ENCODE results near the gene CAMK4. TPM values are rescaled to one million over a fixed set of nuclear protein-coding genes. Genes with fewer than 3 reads are reported as not detected.

The CAMK4 gene
- polyA plus RNA-seq, 1 donor: 10.9 TPM

- no peak overlapping the region for H3K27ac ChIP-seq (ENCODE audit: low read length)
- no peaks in the 10 kb centered on the region for H3K4me1 ChIP-seq (ENCODE audit: control insufficient read depth, insufficient read depth, low read length)
- no peak for DNase-seq
- no CpG with 5 or more reads among the region's 4 CpGs for WGBS (ENCODE audit: insufficient coverage, low lambda C conversion rate)
- H3K27me3 ChIP-seq (ENCODE audit: control insufficient read depth, insufficient read depth, low read length): no peaks in the 10 kb centered on the region
- H3K9me3 ChIP-seq (ENCODE audit: control insufficient read depth, low read depth, low read length): no peaks in the 10 kb centered on the region
- no peaks in the 10 kb centered on the region for H3K36me3 ChIP-seq (ENCODE audit: control insufficient read depth, insufficient read depth, low read length)
- no peak overlapping the region for H3K4me3 ChIP-seq (ENCODE audit: low read length)
These were observed 84.8 kb downstream of the CAMK4 start for GRCh38 chr5:111308951-111309350.

GRCh38 chr5:111309384-111309783 lies 85.2 kb downstream of the CAMK4 start:
- no peaks in the 10 kb centered on the region for H3K36me3 ChIP-seq (ENCODE audit: control insufficient read depth, insufficient read depth, low read length)
- H3K4me3 ChIP-seq (ENCODE audit: low read length): no peak overlapping the region
- no peaks in the 10 kb centered on the region for H3K4me1 ChIP-seq (ENCODE audit: control insufficient read depth, insufficient read depth, low read length)
- no peak overlapping the region for H3K27ac ChIP-seq (ENCODE audit: low read length)
- H3K27me3 ChIP-seq (ENCODE audit: control insufficient read depth, insufficient read depth, low read length): no peaks in the 10 kb centered on the region
- no peak for DNase-seq
- no CpG with 5 or more reads among the region's 2 CpGs for WGBS (ENCODE audit: insufficient coverage, low lambda C conversion rate)
- H3K9me3 ChIP-seq (ENCODE audit: control insufficient read depth, low read depth, low read length): no peaks in the 10 kb centered on the region

- Histone ChIP-seq H3K27ac (ENCODE audit: low read length) (no peak overlapping the region), H3K4me3 (ENCODE audit: low read length) (no peak overlapping the region), H3K36me3 (ENCODE audit: control insufficient read depth, insufficient read depth, low read length) (no peaks in the 10 kb centered on the region), H3K27me3 (ENCODE audit: control insufficient read depth, insufficient read depth, low read length) (no peaks in the 10 kb centered on the region), H3K4me1 (ENCODE audit: control insufficient read depth, insufficient read depth, low read length) (no peaks in the 10 kb centered on the region), H3K9me3 (ENCODE audit: control insufficient read depth, low read depth, low read length) (no peaks in the 10 kb centered on the region)
- DNase-seq: no peak
- WGBS (ENCODE audit: insufficient coverage, low lambda C conversion rate): no CpG with 5 or more reads among the region's 6 CpGs
These were observed 86.8 kb downstream of the CAMK4 start for GRCh38 chr5:111310711-111311620.

- Histone ChIP-seq H3K9me3 (ENCODE audit: control insufficient read depth, low read depth, low read length) (no peaks in the 10 kb centered on the region), H3K36me3 (ENCODE audit: control insufficient read depth, insufficient read depth, low read length) (no peaks in the 10 kb centered on the region), H3K4me3 (ENCODE audit: low read length) (no peak overlapping the region), H3K4me1 (ENCODE audit: control insufficient read depth, insufficient read depth, low read length) (no peaks in the 10 kb centered on the region), H3K27ac (ENCODE audit: low read length) (no peak overlapping the region), H3K27me3 (ENCODE audit: control insufficient read depth, insufficient read depth, low read length) (no peaks in the 10 kb centered on the region)
- no peak for DNase-seq
- WGBS (ENCODE audit: insufficient coverage, low lambda C conversion rate): 80% methylated on average over 1 of the region's 1 CpG
These were observed 87.5 kb downstream of the CAMK4 start for GRCh38 chr5:111311666-111312065.

GRCh38 chr5:111313017-111313724 lies 89.0 kb downstream of the CAMK4 start:
- Histone ChIP-seq H3K36me3 (ENCODE audit: control insufficient read depth, insufficient read depth, low read length) (no peaks in the 10 kb centered on the region), H3K4me3 (ENCODE audit: low read length) (no peak overlapping the region), H3K27ac (ENCODE audit: low read length) (no peak overlapping the region), H3K27me3 (ENCODE audit: control insufficient read depth, insufficient read depth, low read length) (no peaks in the 10 kb centered on the region), H3K9me3 (ENCODE audit: control insufficient read depth, low read depth, low read length) (no peaks in the 10 kb centered on the region), H3K4me1 (ENCODE audit: control insufficient read depth, insufficient read depth, low read length) (no peaks in the 10 kb centered on the region)
- DNase-seq: no peak
- WGBS (ENCODE audit: insufficient coverage, low lambda C conversion rate): no CpG with 5 or more reads among the region's 2 CpGs

- DNase-seq: no peak
- Histone ChIP-seq H3K4me3 (ENCODE audit: low read length) (no peak overlapping the region), H3K27me3 (ENCODE audit: control insufficient read depth, insufficient read depth, low read length) (no peaks in the 10 kb centered on the region), H3K27ac (ENCODE audit: low read length) (no peak overlapping the region), H3K9me3 (ENCODE audit: control insufficient read depth, low read depth, low read length) (no peaks in the 10 kb centered on the region), H3K4me1 (ENCODE audit: control insufficient read depth, insufficient read depth, low read length) (no peaks in the 10 kb centered on the region), H3K36me3 (ENCODE audit: control insufficient read depth, insufficient read depth, low read length) (no peaks in the 10 kb centered on the region)
- no CpG with 5 or more reads among the region's 1 CpG for WGBS (ENCODE audit: insufficient coverage, low lambda C conversion rate)
These were observed 96.8 kb downstream of the CAMK4 start for GRCh38 chr5:111320953-111321352.

GRCh38 chr5:111321376-111321775 lies 97.2 kb downstream of the CAMK4 start:
- H3K27me3 ChIP-seq (ENCODE audit: control insufficient read depth, insufficient read depth, low read length): no peaks in the 10 kb centered on the region
- no peaks in the 10 kb centered on the region for H3K36me3 ChIP-seq (ENCODE audit: control insufficient read depth, insufficient read depth, low read length)
- no peaks in the 10 kb centered on the region for H3K4me1 ChIP-seq (ENCODE audit: control insufficient read depth, insufficient read depth, low read length)
- H3K4me3 ChIP-seq (ENCODE audit: low read length): no peak overlapping the region
- no peak overlapping the region for H3K27ac ChIP-seq (ENCODE audit: low read length)
- H3K9me3 ChIP-seq (ENCODE audit: control insufficient read depth, low read depth, low read length): no peaks in the 10 kb centered on the region
- no peak for DNase-seq

- no peaks in the 10 kb centered on the region for H3K4me1 ChIP-seq (ENCODE audit: control insufficient read depth, insufficient read depth, low read length)
- no peak overlapping the region for H3K27ac ChIP-seq (ENCODE audit: low read length)
- no peaks in the 10 kb centered on the region for H3K27me3 ChIP-seq (ENCODE audit: control insufficient read depth, insufficient read depth, low read length)
- 70% methylated on average over 2 of the region's 4 CpGs for WGBS (ENCODE audit: insufficient coverage, low lambda C conversion rate)
- H3K4me3 ChIP-seq (ENCODE audit: low read length): no peak overlapping the region
- H3K36me3 ChIP-seq (ENCODE audit: control insufficient read depth, insufficient read depth, low read length): no peaks in the 10 kb centered on the region
- no peaks in the 10 kb centered on the region for H3K9me3 ChIP-seq (ENCODE audit: control insufficient read depth, low read depth, low read length)
- no peak for DNase-seq
These were observed 102.4 kb downstream of the CAMK4 start for GRCh38 chr5:111326551-111326950.

- Histone ChIP-seq H3K9me3 (ENCODE audit: control insufficient read depth, low read depth, low read length) (no peaks in the 10 kb centered on the region), H3K4me1 (ENCODE audit: control insufficient read depth, insufficient read depth, low read length) (no peaks in the 10 kb centered on the region), H3K27me3 (ENCODE audit: control insufficient read depth, insufficient read depth, low read length) (no peaks in the 10 kb centered on the region), H3K36me3 (ENCODE audit: control insufficient read depth, insufficient read depth, low read length) (no peaks in the 10 kb centered on the region), H3K4me3 (ENCODE audit: low read length) (no peak overlapping the region), H3K27ac (ENCODE audit: low read length) (no peak overlapping the region)
- WGBS (ENCODE audit: insufficient coverage, low lambda C conversion rate): 90% methylated on average over 1 of the region's 1 CpG
- DNase-seq: no peak
These were observed 112.9 kb downstream of the CAMK4 start for GRCh38 chr5:111337133-111337532.

GRCh38 chr5:111337688-111338087 lies 113.5 kb downstream of the CAMK4 start:
- Histone ChIP-seq H3K9me3 (ENCODE audit: control insufficient read depth, low read depth, low read length) (no peaks in the 10 kb centered on the region), H3K4me3 (ENCODE audit: low read length) (no peak overlapping the region), H3K36me3 (ENCODE audit: control insufficient read depth, insufficient read depth, low read length) (no peaks in the 10 kb centered on the region), H3K27ac (ENCODE audit: low read length) (no peak overlapping the region), H3K4me1 (ENCODE audit: control insufficient read depth, insufficient read depth, low read length) (no peaks in the 10 kb centered on the region), H3K27me3 (ENCODE audit: control insufficient read depth, insufficient read depth, low read length) (no peaks in the 10 kb centered on the region)
- no peak for DNase-seq
- 40% methylated on average over 1 of the region's 2 CpGs for WGBS (ENCODE audit: insufficient coverage, low lambda C conversion rate)

Measured in large intestine (tissue), 3 donors.